22Rv1 (cell line): ENCODE results near the gene MRPL45.

Experiments
- ZFX ChIP-seq: fragments of 450-650 bp; IDR thresholded peaks from 2 replicates; pipeline ENCODE4 v1.6.1; 2017; ENCODE audit warnings: antibody characterized with exemption, borderline replicate concordance
- TF ChIP-seq, protein P1 (sequence below): fragments of 450-650 bp; IDR thresholded peaks from 2 replicates; pipeline ENCODE4 v1.5.1; 2017; ENCODE audit warnings: mild to moderate bottlenecking

DNA sequence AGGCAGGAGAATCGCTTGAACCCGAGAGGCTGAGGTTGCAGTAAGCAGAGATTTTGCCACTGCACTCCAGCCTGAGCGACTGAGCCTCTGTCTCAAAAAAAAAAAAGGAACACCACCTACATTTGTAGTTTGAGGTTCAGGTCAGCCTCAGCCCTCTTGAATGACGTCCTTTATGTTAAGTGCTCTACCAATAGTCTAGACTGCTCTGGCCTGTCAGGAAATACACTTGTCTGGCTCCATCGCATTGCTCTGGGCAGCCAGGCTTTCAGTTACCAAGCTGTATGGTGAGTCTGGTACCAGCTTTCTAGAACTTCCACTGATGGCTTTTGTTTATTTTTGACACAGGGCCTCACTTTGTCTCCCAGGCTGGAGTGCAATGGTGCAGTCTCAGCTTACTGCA is 66.0 kb downstream of the MRPL45 start:
- TF ChIP-seq, protein P1, sequence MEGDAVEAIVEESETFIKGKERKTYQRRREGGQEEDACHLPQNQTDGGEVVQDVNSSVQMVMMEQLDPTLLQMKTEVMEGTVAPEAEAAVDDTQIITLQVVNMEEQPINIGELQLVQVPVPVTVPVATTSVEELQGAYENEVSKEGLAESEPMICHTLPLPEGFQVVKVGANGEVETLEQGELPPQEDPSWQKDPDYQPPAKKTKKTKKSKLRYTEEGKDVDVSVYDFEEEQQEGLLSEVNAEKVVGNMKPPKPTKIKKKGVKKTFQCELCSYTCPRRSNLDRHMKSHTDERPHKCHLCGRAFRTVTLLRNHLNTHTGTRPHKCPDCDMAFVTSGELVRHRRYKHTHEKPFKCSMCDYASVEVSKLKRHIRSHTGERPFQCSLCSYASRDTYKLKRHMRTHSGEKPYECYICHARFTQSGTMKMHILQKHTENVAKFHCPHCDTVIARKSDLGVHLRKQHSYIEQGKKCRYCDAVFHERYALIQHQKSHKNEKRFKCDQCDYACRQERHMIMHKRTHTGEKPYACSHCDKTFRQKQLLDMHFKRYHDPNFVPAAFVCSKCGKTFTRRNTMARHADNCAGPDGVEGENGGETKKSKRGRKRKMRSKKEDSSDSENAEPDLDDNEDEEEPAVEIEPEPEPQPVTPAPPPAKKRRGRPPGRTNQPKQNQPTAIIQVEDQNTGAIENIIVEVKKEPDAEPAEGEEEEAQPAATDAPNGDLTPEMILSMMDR: no peak
- TF ChIP-seq ZFX: no peak
